ENCODE data around the gene ABHD17B. TPM values are rescaled to one million over a fixed set of nuclear protein-coding genes. Genes with fewer than 3 reads are reported as not detected.

Gene ABHD17B
- total and polyA plus RNA-seq, 10 of the 15 experiments (the other 5 are each of a cell fraction or from before 2014, with no cell fraction given), result 3.5 to 21.4 (median 16.6) TPM

DNA sequence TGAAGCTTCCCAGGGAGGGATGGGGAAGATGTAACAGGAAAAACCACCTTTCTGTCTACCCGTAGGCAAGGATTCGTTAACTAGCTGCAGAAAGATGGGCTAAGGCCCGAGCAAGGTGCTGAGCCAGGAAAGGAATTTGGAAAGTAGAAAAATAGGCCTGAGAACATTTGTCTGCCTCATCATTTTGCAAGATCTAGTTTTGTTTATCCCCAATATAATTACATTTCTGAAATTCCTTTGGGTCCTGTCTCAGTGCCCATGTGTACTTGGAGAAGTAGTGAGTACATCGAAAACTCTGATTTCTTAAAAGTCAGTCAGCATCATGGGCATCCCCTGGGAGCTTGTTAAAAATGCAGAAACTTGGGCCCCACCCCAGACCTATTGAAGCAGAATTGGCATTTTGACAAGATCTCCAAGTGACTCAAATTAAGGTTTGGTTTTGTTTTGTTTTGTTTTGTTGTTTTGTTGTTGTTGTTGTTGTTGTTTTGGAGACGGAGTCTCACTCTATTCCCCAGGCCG lies 90.5 kb downstream of the ABHD17B start:
- in situ Hi-C loops (cut with MboI), result no loop called here
- Histone ChIP-seq H3K4me3 (no peak overlapping the region), H3K9ac (ENCODE audit: control insufficient read depth, insufficient read depth, low read length) (no peak overlapping the region), H2AFZ (ENCODE audit: control insufficient read depth, low read depth, low read length) (no peak overlapping the region), H3K27me3 (replicated peaks in 1 of 2; ENCODE audit: control insufficient read depth in 2 of 2, insufficient read depth in 2 of 2, low read length in 1 of 2) (no peaks in the 10 kb centered on the region), H4K20me1 (ENCODE audit: control insufficient read depth, insufficient read depth) (no peaks in the 10 kb centered on the region), H3K4me1 (ENCODE audit: control insufficient read depth, insufficient read depth, low read length) (no peaks in the 10 kb centered on the region), H3K27ac (ENCODE audit: control insufficient read depth, insufficient read depth) (no peak overlapping the region), H3K79me2 (ENCODE audit: control insufficient read depth, insufficient read depth, low read length) (no peaks in the 10 kb centered on the region), H3K36me3 (ENCODE audit: control insufficient read depth in 2 of 2, insufficient read depth in 2 of 2, low read length in 1 of 2) (no peaks in the 10 kb centered on the region), H3K9me3 (replicated peaks; ENCODE audit: control insufficient read depth, insufficient read depth, low read length) (no peaks in the 10 kb centered on the region), H3K4me2 (ENCODE audit: control insufficient read depth, insufficient read depth) (no peak overlapping the region)
- FAIRE-seq, result no peak
- ChIA-PET RAD21 (ENCODE audit: unreplicated experiment) (interaction anchor here (1.1 kb wide), 1 partner anchor 193 kb away, joined by 3 read pairs; no protein-coding TSS in a partner anchor), POLR2A (no interaction called here), CTCF (interaction anchor here (0.7 to 5.6 kb wide), 12 partner anchors 8 to 1042 kb away, joined by 3 to 64 read pairs (median 10); no protein-coding TSS in a partner anchor), SMC1A (ENCODE audit: uncharacterized antibody, unreplicated experiment) (interaction anchor here (0.9 to 5.5 kb wide), 7 partner anchors 14 to 535 kb away, joined by 3 to 46 read pairs (median 4); partner anchors contain the start of genes ABHD17B and C9orf85)
- no TSS peak for BruUV-seq (replicated peaks)
- no peak for DNase-seq (ENCODE audit: low read depth, low spot score)
- TF ChIP-seq CHD1 (IDR thresholded peaks at IDR 0.05; ENCODE audit: low read depth, low read length) (no peak), TCF12 (IDR thresholded peaks at IDR 0.05; ENCODE audit: low read depth, low read length) (no peak)
- TF ChIP-seq, protein P1, sequence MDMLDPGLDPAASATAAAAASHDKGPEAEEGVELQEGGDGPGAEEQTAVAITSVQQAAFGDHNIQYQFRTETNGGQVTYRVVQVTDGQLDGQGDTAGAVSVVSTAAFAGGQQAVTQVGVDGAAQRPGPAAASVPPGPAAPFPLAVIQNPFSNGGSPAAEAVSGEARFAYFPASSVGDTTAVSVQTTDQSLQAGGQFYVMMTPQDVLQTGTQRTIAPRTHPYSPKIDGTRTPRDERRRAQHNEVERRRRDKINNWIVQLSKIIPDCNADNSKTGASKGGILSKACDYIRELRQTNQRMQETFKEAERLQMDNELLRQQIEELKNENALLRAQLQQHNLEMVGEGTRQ (IDR thresholded peaks at IDR 0.05; ENCODE audit: borderline replicate concordance, low read depth, low read length), result no peak
- TF ChIP-seq, protein P2, sequence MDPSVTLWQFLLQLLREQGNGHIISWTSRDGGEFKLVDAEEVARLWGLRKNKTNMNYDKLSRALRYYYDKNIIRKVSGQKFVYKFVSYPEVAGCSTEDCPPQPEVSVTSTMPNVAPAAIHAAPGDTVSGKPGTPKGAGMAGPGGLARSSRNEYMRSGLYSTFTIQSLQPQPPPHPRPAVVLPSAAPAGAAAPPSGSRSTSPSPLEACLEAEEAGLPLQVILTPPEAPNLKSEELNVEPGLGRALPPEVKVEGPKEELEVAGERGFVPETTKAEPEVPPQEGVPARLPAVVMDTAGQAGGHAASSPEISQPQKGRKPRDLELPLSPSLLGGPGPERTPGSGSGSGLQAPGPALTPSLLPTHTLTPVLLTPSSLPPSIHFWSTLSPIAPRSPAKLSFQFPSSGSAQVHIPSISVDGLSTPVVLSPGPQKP (IDR thresholded peaks at IDR 0.05; ENCODE audit: low read depth, low read length), result no peak
- 33% methylated on average over 6 of the region's 6 CpGs for WGBS (ENCODE audit: insufficient coverage, insufficient replicate concordance, low lambda C conversion rate, missing lambda C conversion rate)
- intact Hi-C loops (cut with micrococcal nuclease; ENCODE audit: unreplicated experiment), result loop anchor here (5.0 kb wide), 2 partner anchors 53 to 92 kb away; partner anchors contain the start of genes ABHD17B, C9orf85 and CEMIP2
- no peak for ATAC-seq
